Ishikawa (cell line): ENCODE results near the gene PODXL2.

Source experiments
- EP300 ChIP-seq: IDR thresholded peaks from 2 replicates; pipeline ENCODE4 v1.6.1; 2012; ENCODE audit warnings: borderline replicate concordance
- REST ChIP-seq: IDR thresholded peaks from 2 replicates; pipeline ENCODE4 v1.6.1; 2012; ENCODE audit warnings: low read depth, mild to moderate bottlenecking
- TCF12 ChIP-seq: IDR thresholded peaks from 2 replicates; pipeline ENCODE4 v1.6.1; 2012; ENCODE audit warnings: low read depth
- YY1 ChIP-seq: IDR thresholded peaks from 2 replicates; pipeline ENCODE4 v1.6.1; 2012; ENCODE audit warnings: low read depth

GRCh38 chr3:127684871-127685707 lies 56.1 kb downstream of the PODXL2 start:
- TF ChIP-seq TCF12 = no peak
- no peak for TF ChIP-seq EP300
- no peak for TF ChIP-seq REST
- TF ChIP-seq YY1 = no peak
